ENCODE measurements around the gene SYT13.

SYT13 gene

DNA sequence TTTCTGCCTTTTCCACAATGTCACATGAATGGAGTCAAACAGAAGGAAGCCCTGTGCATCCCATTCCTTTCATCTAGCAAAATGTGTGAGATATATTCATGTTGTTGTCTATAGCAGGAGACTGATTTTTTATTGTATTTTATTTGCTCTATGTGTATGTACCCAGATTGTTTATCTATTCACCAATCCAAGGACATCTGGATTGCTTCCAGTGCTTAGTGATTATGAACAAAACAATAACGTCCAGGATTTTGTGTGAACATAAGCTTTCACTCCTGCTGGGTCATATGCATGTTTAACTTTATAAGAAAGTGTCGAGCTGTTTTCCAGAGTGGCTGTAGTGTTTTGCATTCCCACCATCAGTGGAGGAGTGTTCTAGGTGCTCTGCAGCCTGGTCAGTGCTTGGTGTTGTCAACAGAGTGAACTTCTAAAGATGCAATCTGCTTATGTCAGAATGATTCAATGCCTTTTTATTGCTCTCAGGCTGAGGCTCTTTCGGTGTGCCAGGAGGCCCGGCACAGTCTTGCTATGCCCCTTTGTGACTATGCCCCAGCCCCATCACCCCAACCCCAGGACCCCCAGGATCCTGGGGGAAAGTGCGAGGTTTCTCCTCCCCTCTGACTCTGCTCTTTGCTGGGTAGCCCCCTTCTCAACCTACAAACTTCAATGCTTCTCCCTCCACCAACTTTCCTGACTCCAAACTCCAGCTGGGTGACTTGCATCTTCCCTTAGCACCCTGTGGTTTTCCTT is 19.9 kb upstream of the SYT13 start:
- no peak for DNase-seq

DNA sequence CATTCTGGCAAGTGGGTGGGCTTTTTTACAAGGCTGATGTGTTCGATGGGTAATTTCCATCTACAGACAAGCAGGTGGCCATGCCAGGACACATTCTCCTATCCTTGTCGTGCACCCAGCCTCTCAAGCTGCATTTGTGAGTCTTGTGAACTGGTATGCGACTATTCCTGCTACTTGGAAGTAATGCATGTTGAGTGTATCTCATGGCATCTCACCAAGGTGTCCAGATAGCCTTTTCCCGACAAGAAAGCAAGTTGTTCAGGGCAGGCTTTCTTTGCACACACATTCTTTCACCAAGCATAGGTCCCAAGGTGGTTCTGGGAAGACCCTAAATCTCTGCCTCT is 18.8 kb upstream of the SYT13 start:
- DNase-seq = no peak

- DNase-seq = no peak
Measured at GRCh38 chr11:45304111-45304991, 18.2 kb upstream of the SYT13 start.

- no peak for DNase-seq
Measured at GRCh38 chr11:45303316-45303715, 17.2 kb upstream of the SYT13 start.

DNA sequence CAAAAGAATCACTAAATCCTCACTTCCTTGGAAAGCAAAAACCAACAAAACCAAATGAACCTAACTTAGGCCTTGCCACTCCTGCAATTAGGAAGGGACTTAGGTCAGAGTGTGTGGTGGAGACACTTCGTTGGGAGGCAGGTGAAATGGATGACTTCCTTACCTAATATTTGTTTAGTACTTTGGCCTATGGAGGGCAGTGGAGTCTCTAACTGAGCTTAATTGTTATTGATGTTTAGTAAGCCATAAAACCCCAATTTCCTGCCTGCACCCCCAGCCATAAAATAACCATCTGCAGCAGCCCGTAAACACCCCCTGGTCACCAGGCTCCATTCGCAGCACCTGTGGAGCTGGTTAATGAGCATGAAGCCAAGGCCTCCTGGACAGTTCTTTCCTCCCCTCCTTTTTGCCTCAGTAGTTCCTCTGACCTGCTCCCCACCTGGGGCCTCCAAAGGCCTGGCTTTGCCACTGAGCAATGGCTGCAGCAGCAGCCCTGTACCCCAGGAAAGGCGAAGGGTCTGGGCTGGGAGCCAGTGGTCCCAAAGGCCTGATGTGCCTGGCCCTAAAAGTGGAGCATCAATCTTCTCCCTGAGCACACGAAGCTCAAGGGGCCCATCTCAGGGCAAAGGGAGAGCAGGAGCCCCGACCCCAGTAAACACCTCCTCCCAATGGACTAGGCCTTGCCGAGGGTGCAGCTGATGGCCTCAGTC is 15.6 kb upstream of the SYT13 start:
- no peak for DNase-seq

DNA sequence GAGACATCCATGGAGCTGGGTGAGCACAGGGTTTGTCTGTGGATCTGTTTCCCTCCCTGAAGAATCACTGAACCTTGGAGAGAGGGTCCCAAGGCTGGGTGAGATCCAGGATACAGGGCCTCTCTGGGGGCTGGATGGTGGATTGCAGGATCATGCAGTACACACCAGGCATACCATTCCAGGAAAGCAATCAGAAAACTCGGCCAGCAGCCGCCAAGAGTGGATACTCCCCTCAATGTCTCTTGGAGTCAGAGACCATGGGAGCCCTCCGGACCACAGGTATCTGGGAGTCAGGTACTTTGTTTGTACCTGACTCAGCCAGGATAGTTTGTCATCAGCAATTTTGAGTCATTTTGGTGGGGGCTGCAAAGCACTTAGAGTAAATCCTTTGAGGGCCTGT is 14.6 kb upstream of the SYT13 start:
- no peak for DNase-seq

DNA sequence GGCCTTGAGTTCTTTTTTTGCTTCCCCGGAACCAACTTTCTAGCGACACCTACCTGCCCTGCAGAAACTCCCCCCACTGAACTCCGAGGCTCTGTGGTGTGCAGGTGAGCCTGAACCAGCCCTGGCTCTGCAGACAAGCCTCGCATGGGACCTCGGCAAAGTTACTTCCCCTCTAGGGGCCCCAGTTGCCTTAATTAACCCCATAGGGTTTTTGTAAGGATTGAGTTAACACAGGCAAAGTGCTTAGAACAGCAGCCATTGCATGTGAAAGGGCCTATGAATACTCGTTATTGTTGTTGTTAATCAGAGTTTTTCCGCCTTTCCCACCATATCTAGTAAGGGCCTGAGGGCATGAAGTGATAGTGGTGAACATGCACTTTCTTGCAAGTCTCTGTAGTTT is 12.6 kb upstream of the SYT13 start:
- no peak for DNase-seq

- DNase-seq = no peak
Measured at GRCh38 chr11:45296075-45296474, 9.9 kb upstream of the SYT13 start.

DNA sequence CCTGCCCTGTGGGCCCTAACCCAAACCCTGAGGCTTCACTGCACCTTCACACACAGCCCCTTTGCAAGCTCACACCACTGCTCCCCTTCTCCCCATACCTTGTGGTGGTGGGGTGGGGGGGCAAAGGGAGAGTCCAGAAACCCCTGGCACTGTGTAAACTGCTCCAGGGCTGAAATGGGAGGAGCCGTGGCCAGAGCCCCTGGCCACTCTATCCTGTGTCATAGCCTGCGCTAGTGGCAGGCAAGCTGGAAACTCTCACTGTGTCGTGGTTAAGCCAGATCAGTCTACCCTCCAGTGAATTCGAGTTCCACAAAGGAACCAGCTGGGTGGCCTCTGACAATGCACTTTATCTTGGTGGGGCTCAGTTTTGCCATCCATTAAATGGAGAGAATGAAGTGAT is 8.4 kb upstream of the SYT13 start:
- DNase-seq = no peak

DNA sequence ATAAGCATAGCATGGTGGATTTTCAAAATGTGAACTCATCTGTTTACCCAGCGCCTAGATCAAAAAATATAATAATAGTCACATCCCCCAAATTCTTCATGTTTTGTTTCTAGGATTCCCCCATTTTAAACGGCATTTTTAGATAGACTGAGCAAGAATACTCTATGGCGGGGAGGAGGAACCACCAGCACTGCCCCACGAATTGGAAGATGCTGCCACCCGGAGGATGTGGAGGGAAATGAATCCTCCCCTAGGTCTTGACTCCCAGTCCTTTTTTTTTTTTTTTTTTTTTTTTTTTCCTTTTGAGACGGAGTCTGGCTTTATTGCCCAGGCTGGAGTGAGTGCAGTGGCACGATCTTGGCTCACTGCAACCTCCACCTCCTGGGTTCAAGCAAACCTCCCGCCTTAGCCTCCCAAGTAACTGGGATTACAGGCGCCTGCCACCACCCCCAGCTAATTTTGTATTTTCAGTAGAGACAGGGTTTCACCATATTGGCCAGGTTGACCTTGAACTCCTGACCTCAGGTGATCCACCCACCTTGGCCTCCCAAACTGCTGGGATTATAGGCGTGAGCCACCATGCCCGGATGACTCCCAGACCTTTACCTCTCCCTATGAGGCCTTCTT is 7.5 kb upstream of the SYT13 start:
- DNase-seq = peak; percentile 45

- DNase-seq = no peak
Measured at GRCh38 chr11:45290586-45290985, 4.4 kb upstream of the SYT13 start.

DNA sequence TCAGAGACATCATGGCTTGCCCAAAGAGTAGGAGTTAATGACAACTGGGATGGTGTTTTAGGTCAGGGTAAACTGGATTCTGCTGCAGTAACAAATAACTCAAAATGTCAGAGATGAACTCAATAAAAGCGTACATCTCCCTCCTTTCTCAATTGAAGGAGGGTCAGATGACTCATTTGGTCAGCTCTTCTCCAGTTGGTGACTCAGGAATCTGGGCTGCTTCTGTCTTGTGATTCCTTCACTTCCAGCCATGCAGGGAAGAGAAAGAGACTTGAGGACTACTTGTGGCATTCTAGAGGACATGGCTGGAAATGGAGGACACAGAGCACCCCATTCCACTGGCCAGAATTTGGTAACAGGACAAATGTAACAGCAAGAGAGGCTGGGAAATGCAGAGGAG is 3.2 kb upstream of the SYT13 start:
- DNase-seq = no peak

GRCh38 chr11:45288339-45288738 is 2.2 kb upstream of the SYT13 start:
- no peak for DNase-seq

GRCh38 chr11:45287316-45287903 is 1.3 kb upstream of the SYT13 start:
- DNase-seq = no peak

DNA sequence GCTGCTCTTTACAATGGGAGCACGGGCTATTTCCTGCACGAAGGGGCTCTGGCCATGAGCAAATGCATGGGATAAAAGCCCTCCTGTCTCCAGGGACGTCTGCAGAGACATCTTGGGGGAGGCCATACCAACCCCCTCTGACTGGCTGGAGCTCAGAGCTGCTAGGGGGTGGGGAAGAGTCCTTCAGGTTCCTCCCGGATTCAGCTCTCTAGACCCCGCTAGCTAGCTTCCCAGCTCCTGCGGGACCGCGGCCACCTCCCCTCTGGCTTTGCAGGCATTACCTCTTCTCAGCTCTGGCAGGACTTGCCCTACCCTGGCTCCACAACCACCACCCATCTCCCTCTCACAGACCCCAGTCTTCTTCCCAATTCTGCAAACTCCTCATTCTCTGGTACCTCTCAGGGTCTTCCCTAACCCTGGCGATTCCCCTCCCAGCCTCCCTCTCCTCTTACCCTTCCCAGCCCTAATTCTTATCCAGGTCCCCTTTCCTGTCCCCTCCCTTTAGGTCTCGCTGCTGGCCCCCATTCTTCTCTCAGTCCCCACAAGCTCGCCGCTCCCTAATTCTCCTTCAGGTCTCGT is 802 bp downstream of the SYT13 start:
- DNase-seq = no peak

- no peak for DNase-seq
Measured at GRCh38 chr11:45282081-45282480, 4.1 kb downstream of the SYT13 start.

- no peak for DNase-seq
Measured at GRCh38 chr11:45280449-45280848, 5.7 kb downstream of the SYT13 start.

DNA sequence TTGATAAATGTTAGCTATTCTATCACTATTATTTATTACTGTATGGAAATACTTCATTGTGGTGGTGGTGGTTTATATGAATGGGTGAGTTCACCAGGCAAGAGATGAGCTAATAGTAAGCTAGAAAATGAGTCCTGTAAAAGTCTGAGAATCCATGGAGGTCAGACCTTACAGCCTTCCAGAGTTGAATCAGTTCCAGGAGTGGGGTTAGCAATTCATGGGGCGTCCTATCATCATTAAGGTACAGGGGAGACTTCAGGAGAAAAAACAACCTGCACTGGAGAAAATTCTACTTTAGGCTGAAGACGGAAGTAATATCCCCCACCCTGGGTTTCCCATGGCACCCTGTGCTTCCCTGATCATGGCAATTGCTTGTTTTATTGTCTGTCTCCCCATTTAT is 6.5 kb downstream of the SYT13 start:
- no peak for DNase-seq

DNA sequence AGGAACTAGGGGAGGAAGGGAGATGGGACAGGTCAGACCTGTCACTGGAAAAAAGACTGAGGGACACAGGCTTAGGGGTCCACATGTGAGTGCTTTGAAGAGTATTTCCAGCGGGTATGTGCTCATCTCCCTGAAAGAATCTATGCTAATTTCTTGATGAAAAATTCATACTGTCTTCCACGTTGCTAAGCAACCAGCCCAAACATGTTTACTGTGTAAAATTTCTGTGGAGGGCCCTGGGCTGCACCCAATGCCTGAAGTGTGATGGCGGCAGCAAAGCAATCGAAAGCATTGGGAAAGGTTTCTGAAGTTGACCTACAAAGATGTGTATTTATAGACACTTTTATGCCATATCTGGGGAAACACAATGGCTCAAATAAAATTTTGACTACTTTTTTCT is 7.4 kb downstream of the SYT13 start:
- no peak for DNase-seq

GRCh38 chr11:45275828-45276227 is 10.3 kb downstream of the SYT13 start:
- no peak for DNase-seq

DNA sequence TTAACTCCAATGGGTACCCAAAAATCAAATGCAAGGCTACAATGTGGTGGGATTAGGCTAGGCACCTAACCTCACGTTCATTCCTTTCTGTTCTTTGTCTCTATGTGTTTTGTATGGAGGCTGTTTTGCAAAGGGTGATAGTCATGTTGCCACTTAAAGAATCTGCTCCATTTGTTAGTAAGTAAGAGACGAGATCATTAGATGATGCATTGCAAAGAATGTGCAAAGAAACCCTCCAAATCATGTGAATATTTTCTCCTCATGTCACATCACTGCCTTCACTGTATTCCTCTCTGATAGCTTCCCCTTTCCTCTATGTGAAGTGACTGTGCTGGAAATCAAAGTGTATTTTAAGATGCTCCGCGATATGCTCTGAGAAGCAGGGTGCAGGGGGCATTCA is 11.9 kb downstream of the SYT13 start:
- DNase-seq = no peak

GRCh38 chr11:45273509-45273908 is 12.6 kb downstream of the SYT13 start:
- DNase-seq = no peak

- no peak for DNase-seq
Measured at GRCh38 chr11:45272701-45273100, 13.4 kb downstream of the SYT13 start.

All from NCI-H2107 (cell line).